ENCODE data around the gene CCDC154.

Gene CCDC154

GRCh38 chr16:1447965-1448364 is 3.6 kb upstream of the CCDC154 start:
- no peak overlapping the region for H2AFZ ChIP-seq (ENCODE audit: low read length)
- H3K9me2 ChIP-seq (replicated peaks; ENCODE audit: low read depth, low read length), result no peaks in the 10 kb centered on the region
- no peak overlapping the region for H3K9ac ChIP-seq (ENCODE audit: low read depth, low read length, poor library complexity, severe bottlenecking)
- H3K4me2 ChIP-seq (ENCODE audit: low read depth, low read length, poor library complexity, severe bottlenecking), result no peak overlapping the region
- TF ChIP-seq EZH2phosphoT487 (IDR thresholded peaks at IDR 0.05; ENCODE audit: borderline replicate concordance) (no peak), CTCF (conservative IDR thresholded peaks at IDR 0.05; ENCODE audit: low read length) (no peak)
- no peak overlapping the region for H3K4me3 ChIP-seq (ENCODE audit: low read length, poor library complexity, severe bottlenecking)
- no peaks in the 10 kb centered on the region for H3K79me2 ChIP-seq (ENCODE audit: insufficient read depth, low read length)
- no peaks in the 10 kb centered on the region for H4K20me1 ChIP-seq (ENCODE audit: insufficient read depth, low read length, poor library complexity, severe bottlenecking)
- no peaks in the 10 kb centered on the region for H3K27me3 ChIP-seq (ENCODE audit: insufficient read depth, low read length, poor library complexity, severe bottlenecking)
- H3K9me3 ChIP-seq (ENCODE audit: insufficient read depth, low read depth, low read length), result no peaks in the 10 kb centered on the region
- H3K36me3 ChIP-seq (ENCODE audit: insufficient read depth, low read length), result no peaks in the 10 kb centered on the region
- H3K4me1 ChIP-seq (ENCODE audit: insufficient read depth, low read length, poor library complexity, severe bottlenecking), result no peaks in the 10 kb centered on the region
- no peaks in the 10 kb centered on the region for H3F3A ChIP-seq (ENCODE audit: low read depth)

- H3K4me1 ChIP-seq (ENCODE audit: insufficient read depth, low read length, poor library complexity, severe bottlenecking), result no peaks in the 10 kb centered on the region
- H4K20me1 ChIP-seq (ENCODE audit: insufficient read depth, low read length, poor library complexity, severe bottlenecking), result no peaks in the 10 kb centered on the region
- H3K79me2 ChIP-seq (ENCODE audit: insufficient read depth, low read length), result no peaks in the 10 kb centered on the region
- H3K36me3 ChIP-seq (ENCODE audit: insufficient read depth, low read length), result no peaks in the 10 kb centered on the region
- no peaks in the 10 kb centered on the region for H3K9me3 ChIP-seq (ENCODE audit: insufficient read depth, low read depth, low read length)
- no peak overlapping the region for H3K4me3 ChIP-seq (ENCODE audit: low read length, poor library complexity, severe bottlenecking)
- no peak overlapping the region for H3K9ac ChIP-seq (ENCODE audit: low read depth, low read length, poor library complexity, severe bottlenecking)
- no peak for TF ChIP-seq CTCF (conservative IDR thresholded peaks at IDR 0.05; ENCODE audit: low read length)
- no peak for TF ChIP-seq EZH2phosphoT487 (IDR thresholded peaks at IDR 0.05; ENCODE audit: borderline replicate concordance)
- no peak overlapping the region for H2AFZ ChIP-seq (ENCODE audit: low read length)
- no peaks in the 10 kb centered on the region for H3F3A ChIP-seq (ENCODE audit: low read depth)
- no peaks in the 10 kb centered on the region for H3K27me3 ChIP-seq (ENCODE audit: insufficient read depth, low read length, poor library complexity, severe bottlenecking)
- no peaks in the 10 kb centered on the region for H3K9me2 ChIP-seq (replicated peaks; ENCODE audit: low read depth, low read length)
- no peak overlapping the region for H3K4me2 ChIP-seq (ENCODE audit: low read depth, low read length, poor library complexity, severe bottlenecking)
Measured at GRCh38 chr16:1446296-1447080, 2.1 kb upstream of the CCDC154 start.

GRCh38 chr16:1445518-1446203 is 1.3 kb upstream of the CCDC154 start:
- no peaks in the 10 kb centered on the region for H3K9me3 ChIP-seq (ENCODE audit: insufficient read depth, low read depth, low read length)
- H3K36me3 ChIP-seq (ENCODE audit: insufficient read depth, low read length), result no peaks in the 10 kb centered on the region
- no peak overlapping the region for H2AFZ ChIP-seq (ENCODE audit: low read length)
- no peaks in the 10 kb centered on the region for H3K9me2 ChIP-seq (replicated peaks; ENCODE audit: low read depth, low read length)
- H3K27me3 ChIP-seq (ENCODE audit: insufficient read depth, low read length, poor library complexity, severe bottlenecking), result no peaks in the 10 kb centered on the region
- no peak for TF ChIP-seq CTCF (conservative IDR thresholded peaks at IDR 0.05; ENCODE audit: low read length)
- no peak for TF ChIP-seq EZH2phosphoT487 (IDR thresholded peaks at IDR 0.05; ENCODE audit: borderline replicate concordance)
- H3K9ac ChIP-seq (ENCODE audit: low read depth, low read length, poor library complexity, severe bottlenecking), result no peak overlapping the region
- H3K4me3 ChIP-seq (ENCODE audit: low read length, poor library complexity, severe bottlenecking), result no peak overlapping the region
- no peak overlapping the region for H3K4me2 ChIP-seq (ENCODE audit: low read depth, low read length, poor library complexity, severe bottlenecking)
- H4K20me1 ChIP-seq (ENCODE audit: insufficient read depth, low read length, poor library complexity, severe bottlenecking), result no peaks in the 10 kb centered on the region
- H3F3A ChIP-seq (ENCODE audit: low read depth), result no peaks in the 10 kb centered on the region
- H3K4me1 ChIP-seq (ENCODE audit: insufficient read depth, low read length, poor library complexity, severe bottlenecking), result no peaks in the 10 kb centered on the region
- no peaks in the 10 kb centered on the region for H3K79me2 ChIP-seq (ENCODE audit: insufficient read depth, low read length)

Data from Loucy (cell line).